ENCODE measurements around the gene CYTH3. TPM values are rescaled to one million over a fixed set of nuclear protein-coding genes. Genes with fewer than 3 reads are reported as not detected.

Gene CYTH3
- total RNA-seq, 1 donor from 2014 or later, result 25.5 TPM

DNA sequence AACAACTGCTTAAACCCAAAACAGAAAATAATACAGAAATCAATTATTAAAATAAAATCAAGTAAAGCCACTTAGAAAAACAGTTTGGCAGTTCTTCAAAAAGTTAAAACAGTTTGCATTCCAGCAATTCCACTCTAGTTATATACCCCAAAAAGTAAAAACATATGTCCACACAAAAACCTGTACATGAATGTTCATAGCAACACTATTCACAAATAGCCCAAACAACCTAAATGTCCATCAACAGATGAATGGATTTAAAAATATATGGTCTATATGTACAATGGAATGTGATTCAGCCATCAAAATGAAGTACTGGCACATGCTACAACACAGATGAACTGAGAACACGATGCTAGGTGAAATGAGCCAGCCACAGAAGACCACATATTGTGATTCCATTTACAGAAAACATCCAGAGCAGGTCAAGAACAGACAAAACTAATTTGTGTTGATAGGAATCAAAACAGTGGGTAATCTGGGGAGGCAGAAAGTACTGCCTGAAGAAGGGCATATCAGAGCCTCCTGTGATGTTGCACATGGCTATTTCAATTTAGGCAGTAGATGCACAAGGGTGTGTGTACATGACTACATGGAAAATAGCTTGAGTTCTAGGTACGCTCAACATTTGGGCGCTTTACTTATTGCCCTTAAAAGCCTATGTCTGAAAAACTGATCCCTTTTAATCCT lies 66.3 kb downstream of the CYTH3 start:
- Histone ChIP-seq H3K4me3 (no peak overlapping the region), H3K27me3 (ENCODE audit: low read depth) (no peaks in the 10 kb centered on the region), H3K9me3 (replicated peaks) (no peaks in the 10 kb centered on the region), H3K27ac (replicated peaks) (peak overlapping the region; percentile 25), H3K4me1 (peaks cover 71% of the 10 kb centered on the region), H3K36me3 (no peaks in the 10 kb centered on the region)
- DNase-seq, result no peak
- intact Hi-C loops (cut with micrococcal nuclease), result no loop called here
- TF ChIP-seq, protein P1, sequence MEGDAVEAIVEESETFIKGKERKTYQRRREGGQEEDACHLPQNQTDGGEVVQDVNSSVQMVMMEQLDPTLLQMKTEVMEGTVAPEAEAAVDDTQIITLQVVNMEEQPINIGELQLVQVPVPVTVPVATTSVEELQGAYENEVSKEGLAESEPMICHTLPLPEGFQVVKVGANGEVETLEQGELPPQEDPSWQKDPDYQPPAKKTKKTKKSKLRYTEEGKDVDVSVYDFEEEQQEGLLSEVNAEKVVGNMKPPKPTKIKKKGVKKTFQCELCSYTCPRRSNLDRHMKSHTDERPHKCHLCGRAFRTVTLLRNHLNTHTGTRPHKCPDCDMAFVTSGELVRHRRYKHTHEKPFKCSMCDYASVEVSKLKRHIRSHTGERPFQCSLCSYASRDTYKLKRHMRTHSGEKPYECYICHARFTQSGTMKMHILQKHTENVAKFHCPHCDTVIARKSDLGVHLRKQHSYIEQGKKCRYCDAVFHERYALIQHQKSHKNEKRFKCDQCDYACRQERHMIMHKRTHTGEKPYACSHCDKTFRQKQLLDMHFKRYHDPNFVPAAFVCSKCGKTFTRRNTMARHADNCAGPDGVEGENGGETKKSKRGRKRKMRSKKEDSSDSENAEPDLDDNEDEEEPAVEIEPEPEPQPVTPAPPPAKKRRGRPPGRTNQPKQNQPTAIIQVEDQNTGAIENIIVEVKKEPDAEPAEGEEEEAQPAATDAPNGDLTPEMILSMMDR (IDR thresholded peaks at IDR 0.05; ENCODE audit: borderline replicate concordance), result no peak

- Histone ChIP-seq H3K27me3 (ENCODE audit: low read depth) (no peaks in the 10 kb centered on the region), H3K4me1 (peaks cover 71% of the 10 kb centered on the region), H3K9me3 (replicated peaks) (no peaks in the 10 kb centered on the region), H3K27ac (replicated peaks) (no peak overlapping the region), H3K4me3 (no peak overlapping the region), H3K36me3 (no peaks in the 10 kb centered on the region)
- DNase-seq, result no peak
- TF ChIP-seq, protein P1 (IDR thresholded peaks at IDR 0.05; ENCODE audit: borderline replicate concordance), result no peak
- intact Hi-C loops (cut with micrococcal nuclease), result no loop called here
Observed at GRCh38 chr7:6203381-6203780, 69.0 kb downstream of the CYTH3 start.

DNA sequence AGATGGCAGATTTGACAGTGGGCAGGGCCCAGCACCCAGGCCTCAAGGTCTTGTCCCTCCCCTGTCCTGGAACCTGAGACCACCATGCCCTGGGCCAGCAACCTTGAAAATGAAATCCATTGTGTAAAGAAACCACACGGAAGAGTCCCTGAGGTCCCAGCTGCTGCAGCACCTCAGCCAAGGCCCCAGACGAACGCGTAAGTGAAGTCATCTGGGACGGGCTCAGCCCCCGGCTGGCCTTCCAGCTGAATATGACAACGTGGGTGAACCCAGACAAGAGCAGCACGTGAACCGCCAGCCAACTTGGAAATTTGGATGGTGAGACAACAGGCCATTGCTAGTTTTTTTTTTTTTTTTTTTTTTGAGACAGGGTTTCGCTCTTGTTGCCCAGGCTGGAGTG lies 70.3 kb downstream of the CYTH3 start:
- peaks cover 82% of the 10 kb centered on the region for H3K4me1 ChIP-seq
- no peaks in the 10 kb centered on the region for H3K9me3 ChIP-seq (replicated peaks)
- no peak overlapping the region for H3K4me3 ChIP-seq
- no peaks in the 10 kb centered on the region for H3K36me3 ChIP-seq
- intact Hi-C loops (cut with micrococcal nuclease), result no loop called here
- H3K27ac ChIP-seq (replicated peaks), result peak overlapping the region; percentile 36
- no peak for DNase-seq
- H3K27me3 ChIP-seq (ENCODE audit: low read depth), result no peaks in the 10 kb centered on the region
- TF ChIP-seq, protein P1 (IDR thresholded peaks at IDR 0.05; ENCODE audit: borderline replicate concordance), result no peak

DNA sequence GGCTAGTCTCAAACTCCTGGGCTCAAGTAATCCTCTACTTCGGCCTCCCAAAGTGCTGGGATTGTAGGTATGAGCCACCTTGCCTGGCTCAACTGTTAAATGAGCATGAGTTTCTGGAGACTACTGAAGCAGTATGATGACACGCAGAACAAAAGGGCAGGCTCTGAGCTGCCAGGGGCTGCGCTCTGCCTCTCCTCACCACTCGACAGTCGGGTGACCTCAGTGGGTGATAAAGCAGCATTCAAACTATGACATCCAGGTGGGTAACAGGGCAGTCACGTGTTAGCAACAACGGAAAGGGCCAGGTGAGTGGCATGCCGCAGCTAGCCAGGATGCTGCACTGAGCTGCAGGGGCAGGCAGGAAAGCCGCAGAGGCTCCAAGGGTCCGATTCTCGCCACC lies 71.5 kb downstream of the CYTH3 start:
- intact Hi-C loops (cut with micrococcal nuclease), result no loop called here
- TF ChIP-seq, protein P1 (IDR thresholded peaks at IDR 0.05; ENCODE audit: borderline replicate concordance), result no peak
- no peaks in the 10 kb centered on the region for H3K27me3 ChIP-seq (ENCODE audit: low read depth)
- no peak for DNase-seq
- no peaks in the 10 kb centered on the region for H3K36me3 ChIP-seq
- no peak overlapping the region for H3K4me3 ChIP-seq
- peaks cover 78% of the 10 kb centered on the region for H3K4me1 ChIP-seq
- no peaks in the 10 kb centered on the region for H3K9me3 ChIP-seq (replicated peaks)
- peak overlapping the region; percentile 36 for H3K27ac ChIP-seq (replicated peaks)

GRCh38 chr7:6198689-6199595 lies 73.5 kb downstream of the CYTH3 start:
- TF ChIP-seq, protein P1 (IDR thresholded peaks at IDR 0.05; ENCODE audit: borderline replicate concordance), result no peak
- no peak for DNase-seq
- H3K4me3 ChIP-seq, result no peak overlapping the region
- intact Hi-C loops (cut with micrococcal nuclease), result no loop called here
- no peaks in the 10 kb centered on the region for H3K36me3 ChIP-seq
- peaks cover 58% of the 10 kb centered on the region for H3K4me1 ChIP-seq
- no peaks in the 10 kb centered on the region for H3K9me3 ChIP-seq (replicated peaks)
- H3K27me3 ChIP-seq (ENCODE audit: low read depth), result no peaks in the 10 kb centered on the region
- H3K27ac ChIP-seq (replicated peaks), result no peak overlapping the region

All from left ventricle myocardium inferior (tissue), 1 donor.